Measurements from ENCODE around the gene NACAD. TPM values are rescaled to one million over a fixed set of nuclear protein-coding genes. Genes with fewer than 3 reads are reported as not detected.

The NACAD gene
- total and polyA plus RNA-seq, 8 donors, result 0.29 to 24.1 (median 1.1) TPM

GRCh38 chr7:45118889-45119331 is 30.1 kb upstream of the NACAD start:
- H3K9me3 ChIP-seq, result no peaks in the 10 kb centered on the region
- WGBS, 5 donors, result 40 to 100% (median 96%) methylated on average over 1 to 3 of the region's 3 CpGs
- no peaks in the 10 kb centered on the region for H3K4me1 ChIP-seq
- intact Hi-C loops (cut with DNase I; ENCODE audit: low total_unique reads), result no loop called here
- DNase-seq, result no peak
- TF ChIP-seq, protein P1, sequence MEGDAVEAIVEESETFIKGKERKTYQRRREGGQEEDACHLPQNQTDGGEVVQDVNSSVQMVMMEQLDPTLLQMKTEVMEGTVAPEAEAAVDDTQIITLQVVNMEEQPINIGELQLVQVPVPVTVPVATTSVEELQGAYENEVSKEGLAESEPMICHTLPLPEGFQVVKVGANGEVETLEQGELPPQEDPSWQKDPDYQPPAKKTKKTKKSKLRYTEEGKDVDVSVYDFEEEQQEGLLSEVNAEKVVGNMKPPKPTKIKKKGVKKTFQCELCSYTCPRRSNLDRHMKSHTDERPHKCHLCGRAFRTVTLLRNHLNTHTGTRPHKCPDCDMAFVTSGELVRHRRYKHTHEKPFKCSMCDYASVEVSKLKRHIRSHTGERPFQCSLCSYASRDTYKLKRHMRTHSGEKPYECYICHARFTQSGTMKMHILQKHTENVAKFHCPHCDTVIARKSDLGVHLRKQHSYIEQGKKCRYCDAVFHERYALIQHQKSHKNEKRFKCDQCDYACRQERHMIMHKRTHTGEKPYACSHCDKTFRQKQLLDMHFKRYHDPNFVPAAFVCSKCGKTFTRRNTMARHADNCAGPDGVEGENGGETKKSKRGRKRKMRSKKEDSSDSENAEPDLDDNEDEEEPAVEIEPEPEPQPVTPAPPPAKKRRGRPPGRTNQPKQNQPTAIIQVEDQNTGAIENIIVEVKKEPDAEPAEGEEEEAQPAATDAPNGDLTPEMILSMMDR (IDR thresholded peaks at IDR 0.05), result no peak
- TF ChIP-seq POLR2A (IDR thresholded peaks at IDR 0.05) (no peak), POLR2AphosphoS5 (IDR thresholded peaks at IDR 0.05) (no peak)
- H3K36me3 ChIP-seq, result no peaks in the 10 kb centered on the region
- peaks cover 0 to 5% (median 0%) of the 10 kb centered on the region in 3 donors for H3K27me3 ChIP-seq
- no peak overlapping the region for H3K4me3 ChIP-seq
- no peak overlapping the region for H3K27ac ChIP-seq

GRCh38 chr7:45118292-45118691 is 29.5 kb upstream of the NACAD start:
- WGBS, 5 donors, result 79 to 92% (median 85%) methylated on average over 4 of the region's 4 CpGs
- intact Hi-C loops (cut with DNase I; ENCODE audit: low total_unique reads), result no loop called here
- H3K27ac ChIP-seq, result no peak overlapping the region

GRCh38 chr7:45117582-45117981 is 28.8 kb upstream of the NACAD start:
- Histone ChIP-seq H3K36me3 (no peaks in the 10 kb centered on the region), H3K4me3 (no peak overlapping the region), H3K9me3 (no peaks in the 10 kb centered on the region), H3K27ac (no peak overlapping the region), H3K4me1 (peaks cover under 1 to 2% (median 1%) of the 10 kb centered on the region in 4 donors), H3K27me3 (peaks cover 0 to 5% (median 0%) of the 10 kb centered on the region in 3 donors)
- WGBS, 5 donors, result 68 to 79% (median 74%) methylated on average over 4 of the region's 4 CpGs
- DNase-seq, result no peak
- intact Hi-C loops (cut with DNase I; ENCODE audit: low total_unique reads), result no loop called here
- TF ChIP-seq, protein P1 (IDR thresholded peaks at IDR 0.05), result no peak
- TF ChIP-seq POLR2A (IDR thresholded peaks at IDR 0.05) (no peak), EP300 (IDR thresholded peaks at IDR 0.05) (no peak), POLR2AphosphoS5 (IDR thresholded peaks at IDR 0.05) (no peak)

More at GRCh38 chr7:45118292-45118691, 29.5 kb upstream of the NACAD start:
- no peak for DNase-seq
- Histone ChIP-seq H3K27me3 (peaks cover 0 to 5% (median 0%) of the 10 kb centered on the region in 3 donors), H3K36me3 (no peaks in the 10 kb centered on the region), H3K4me1 (no peaks in the 10 kb centered on the region), H3K9me3 (no peaks in the 10 kb centered on the region), H3K4me3 (no peak overlapping the region)
- no peak for TF ChIP-seq POLR2AphosphoS5 (IDR thresholded peaks at IDR 0.05)
- TF ChIP-seq, protein P1 (IDR thresholded peaks at IDR 0.05), result no peak
- no peak for TF ChIP-seq POLR2A (IDR thresholded peaks at IDR 0.05)
- TF ChIP-seq EP300 (IDR thresholded peaks at IDR 0.05), result no peak

GRCh38 chr7:45116048-45116447 is 27.3 kb upstream of the NACAD start:
- H3K27me3 ChIP-seq, result peaks cover 0 to 5% (median 0%) of the 10 kb centered on the region in 3 donors
- no peak for TF ChIP-seq POLR2AphosphoS5 (IDR thresholded peaks at IDR 0.05)
- TF ChIP-seq EP300 (IDR thresholded peaks at IDR 0.05), result no peak
- TF ChIP-seq, protein P1 (IDR thresholded peaks at IDR 0.05), result no peak
- TF ChIP-seq POLR2A (IDR thresholded peaks at IDR 0.05), result no peak
- intact Hi-C loops (cut with DNase I; ENCODE audit: low total_unique reads), result no loop called here
- 35 to 71% (median 40%) methylated on average over 1 of the region's 1 CpG for WGBS, 5 donors
- H3K9me3 ChIP-seq, result no peaks in the 10 kb centered on the region
- H3K36me3 ChIP-seq, result no peaks in the 10 kb centered on the region
- H3K4me1 ChIP-seq, result peaks cover 7 to 9% (median 9%) of the 10 kb centered on the region in 4 donors
- H3K27ac ChIP-seq, result no peak overlapping the region
- no peak overlapping the region for H3K4me3 ChIP-seq
- no peak for DNase-seq

Measured in stomach (tissue), 9 donors.